Astrocyte of the cerebellum (primary cell): ENCODE measurements around the gene BPTF.

Source experiments
- DNase-seq: peaks from one replicate; pipeline ENCODE4 v3.0.0-alpha.2; 2011; ENCODE audit warnings: low read depth
- H3K4me3 ChIP-seq: 2 replicates; pipeline ENCODE4 v1.5.1; 2011; ENCODE audit warnings: mild to moderate bottlenecking, low read depth, low read length, moderate library complexity
- in situ Hi-C: cut with HindIII; loops from 2 replicates; pipeline ENCODE4 v1.10.0; 2017; ENCODE audit warnings: low sequenced_read_pairs
- TF ChIP-seq, protein P1 (sequence below): IDR thresholded peaks from 2 replicates; pipeline ENCODE4 v1.5.1; 2012; ENCODE audit warnings: low read length, low read depth, moderate library complexity, mild to moderate bottlenecking; ENCODE audit errors: missing control alignments

BPTF gene

GRCh38 chr17:67998466-67998865 lies 173.2 kb downstream of the BPTF start:
- TF ChIP-seq, protein P1, sequence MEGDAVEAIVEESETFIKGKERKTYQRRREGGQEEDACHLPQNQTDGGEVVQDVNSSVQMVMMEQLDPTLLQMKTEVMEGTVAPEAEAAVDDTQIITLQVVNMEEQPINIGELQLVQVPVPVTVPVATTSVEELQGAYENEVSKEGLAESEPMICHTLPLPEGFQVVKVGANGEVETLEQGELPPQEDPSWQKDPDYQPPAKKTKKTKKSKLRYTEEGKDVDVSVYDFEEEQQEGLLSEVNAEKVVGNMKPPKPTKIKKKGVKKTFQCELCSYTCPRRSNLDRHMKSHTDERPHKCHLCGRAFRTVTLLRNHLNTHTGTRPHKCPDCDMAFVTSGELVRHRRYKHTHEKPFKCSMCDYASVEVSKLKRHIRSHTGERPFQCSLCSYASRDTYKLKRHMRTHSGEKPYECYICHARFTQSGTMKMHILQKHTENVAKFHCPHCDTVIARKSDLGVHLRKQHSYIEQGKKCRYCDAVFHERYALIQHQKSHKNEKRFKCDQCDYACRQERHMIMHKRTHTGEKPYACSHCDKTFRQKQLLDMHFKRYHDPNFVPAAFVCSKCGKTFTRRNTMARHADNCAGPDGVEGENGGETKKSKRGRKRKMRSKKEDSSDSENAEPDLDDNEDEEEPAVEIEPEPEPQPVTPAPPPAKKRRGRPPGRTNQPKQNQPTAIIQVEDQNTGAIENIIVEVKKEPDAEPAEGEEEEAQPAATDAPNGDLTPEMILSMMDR: no peak
- in situ Hi-C loops: no loop called here
- DNase-seq: no peak
- no peak overlapping the region for H3K4me3 ChIP-seq

DNA sequence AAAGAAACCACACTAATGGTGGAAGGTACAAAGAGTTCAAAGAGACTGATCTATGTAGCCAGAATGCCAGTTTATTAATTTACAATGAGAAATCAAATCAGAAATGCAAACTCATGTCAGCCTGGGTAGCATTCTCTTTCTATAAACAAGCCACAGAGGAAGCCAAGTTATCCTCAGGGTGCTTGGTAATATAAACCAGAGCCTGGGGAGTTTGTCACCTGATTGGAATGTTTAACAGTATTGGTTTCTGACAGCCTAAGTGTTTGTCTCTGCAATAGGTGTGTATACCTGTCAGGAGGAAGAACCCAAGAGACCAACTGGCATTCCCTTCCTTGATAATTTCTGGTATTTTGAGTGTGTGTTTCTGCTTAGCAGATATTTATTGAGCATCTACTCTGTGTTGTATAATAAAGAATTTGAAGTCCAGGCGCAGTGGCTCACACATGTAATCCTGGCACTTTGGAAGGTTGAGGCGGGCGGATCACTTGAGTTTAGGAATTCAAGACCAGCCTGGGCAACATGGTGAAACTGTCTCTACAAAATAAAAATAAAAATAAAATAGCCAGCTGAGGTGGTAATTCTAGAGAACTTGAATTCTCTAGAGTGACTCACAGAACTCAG lies 174.1 kb downstream of the BPTF start:
- in situ Hi-C loops: no loop called here
- H3K4me3 ChIP-seq: no peak overlapping the region
- no peak for DNase-seq
- TF ChIP-seq, protein P1: no peak

DNA sequence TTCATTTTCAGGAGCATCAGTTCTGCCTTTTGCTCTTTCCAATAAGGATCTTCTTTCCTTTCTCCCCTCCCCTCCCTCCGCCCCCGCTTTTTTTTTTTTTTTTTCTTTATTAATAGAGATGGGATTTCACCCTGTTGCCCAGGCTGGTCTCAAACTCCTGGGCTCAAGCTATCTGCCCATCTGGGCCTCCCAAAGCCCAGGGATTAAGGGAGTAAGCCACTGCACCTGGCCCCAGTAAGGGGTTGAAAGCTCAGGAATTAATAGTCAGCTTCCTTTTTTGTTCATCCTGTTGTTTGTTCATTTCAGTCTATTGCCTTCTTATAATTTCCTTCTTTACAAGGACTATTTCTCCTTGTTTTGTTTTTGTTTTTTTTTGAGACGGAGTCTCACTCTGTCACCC lies 178.9 kb downstream of the BPTF start:
- TF ChIP-seq, protein P1: no peak
- in situ Hi-C loops: no loop called here
- no peak overlapping the region for H3K4me3 ChIP-seq
- no peak for DNase-seq

- in situ Hi-C loops: no loop called here
- no peak overlapping the region for H3K4me3 ChIP-seq
- no peak for DNase-seq
- TF ChIP-seq, protein P1: no peak
These were observed 181.5 kb downstream of the BPTF start for GRCh38 chr17:68006797-68007196.

GRCh38 chr17:68011199-68011665 lies 185.9 kb downstream of the BPTF start:
- no peak overlapping the region for H3K4me3 ChIP-seq
- no peak for DNase-seq
- in situ Hi-C loops: no loop called here
- TF ChIP-seq, protein P1: peak; percentile 61

DNA sequence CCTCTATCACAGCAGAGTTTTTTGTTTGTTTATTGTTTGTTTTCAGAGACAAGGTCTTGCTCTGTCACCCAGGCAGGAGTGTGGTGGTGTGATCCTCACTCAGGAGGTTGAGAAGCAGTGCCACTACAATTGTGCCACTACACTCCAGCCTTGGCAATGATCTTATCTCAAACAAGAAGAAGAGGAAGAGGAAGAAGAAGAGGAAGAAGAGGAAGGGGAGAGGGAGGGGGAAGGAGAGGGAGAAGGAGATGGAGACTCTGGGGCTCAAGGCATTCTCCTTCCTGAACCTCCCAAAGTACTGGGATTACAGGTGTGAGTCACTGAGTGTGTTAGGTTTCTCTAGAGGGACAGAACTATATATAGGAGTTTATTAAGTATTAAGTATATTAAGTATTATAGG lies 188.1 kb downstream of the BPTF start:
- H3K4me3 ChIP-seq: no peak overlapping the region
- in situ Hi-C loops: no loop called here
- TF ChIP-seq, protein P1: no peak
- no peak for DNase-seq
